ENCODE measurements around the gene FAHD2A.
"Not testable (repeated sequence)": the region's sequence is repeated elsewhere in the genome, so short reads cannot be mapped to it uniquely, and the experiment has no call there.

Gene FAHD2A

DNA sequence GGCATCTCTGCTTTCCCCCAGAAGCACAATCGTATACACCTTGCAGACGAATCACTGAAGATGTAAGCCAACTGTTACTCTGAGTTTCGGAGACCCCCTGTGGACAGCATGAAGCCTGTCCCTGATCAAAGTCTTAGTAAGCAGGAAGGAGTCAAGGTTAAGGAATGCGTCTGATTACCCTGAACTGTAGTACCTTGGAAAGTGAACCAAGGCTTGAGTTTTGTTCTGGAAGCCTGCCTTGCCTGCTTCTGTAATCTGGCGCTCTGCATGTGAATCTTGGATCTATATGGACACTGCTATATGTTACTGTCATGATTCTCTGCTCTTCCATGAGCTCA lies 33.3 kb downstream of the FAHD2A start:
- not testable (repeated sequence) for DNase-seq (ENCODE audit: low spot score)

- not testable (repeated sequence) for DNase-seq (ENCODE audit: low spot score)
Measured at GRCh38 chr2:95442474-95443099, 40.1 kb downstream of the FAHD2A start.

- not testable (repeated sequence) for DNase-seq (ENCODE audit: low spot score)
Measured at GRCh38 chr2:95445317-95445716, 42.8 kb downstream of the FAHD2A start.

GRCh38 chr2:95463292-95463691 lies 60.8 kb downstream of the FAHD2A start:
- DNase-seq (ENCODE audit: low spot score): not testable (repeated sequence)
